ENCODE measurements around the gene TRIM26.
"Not testable (repeated sequence)": the region's sequence is repeated elsewhere in the genome, so short reads cannot be mapped to it uniquely, and the experiment has no call there.

TRIM26 gene

GRCh38 chr6:30154061-30154460, 59.1 kb downstream of the TRIM26 start:
- DNase-seq (ENCODE audit: low read depth in 2 of 2): no peak

GRCh38 chr6:30152910-30153610, 60.1 kb downstream of the TRIM26 start:
- no peak for DNase-seq (ENCODE audit: low read depth in 2 of 2)

GRCh38 chr6:30152016-30152673, 61.1 kb downstream of the TRIM26 start:
- no peak for DNase-seq (ENCODE audit: low read depth in 2 of 2)

GRCh38 chr6:30151580-30151979, 61.6 kb downstream of the TRIM26 start:
- no peak for DNase-seq (ENCODE audit: low read depth in 2 of 2)

GRCh38 chr6:30150671-30151395, 62.4 kb downstream of the TRIM26 start:
- DNase-seq (ENCODE audit: low read depth in 2 of 2): no peak

- no peak for DNase-seq (ENCODE audit: low read depth in 2 of 2)
Observed at GRCh38 chr6:30149858-30150550, 63.2 kb downstream of the TRIM26 start.

GRCh38 chr6:30149234-30149633, 64.0 kb downstream of the TRIM26 start:
- no peak for DNase-seq (ENCODE audit: low read depth in 2 of 2)

- no peak for DNase-seq (ENCODE audit: low read depth in 2 of 2)
Observed at GRCh38 chr6:30147096-30147495, 66.1 kb downstream of the TRIM26 start.

- no peak for DNase-seq (ENCODE audit: low read depth in 2 of 2)
Observed at GRCh38 chr6:30145818-30146217, 67.4 kb downstream of the TRIM26 start.

GRCh38 chr6:30144811-30145210, 68.4 kb downstream of the TRIM26 start:
- no peak for DNase-seq (ENCODE audit: low read depth in 2 of 2)

GRCh38 chr6:30143780-30144179, 69.4 kb downstream of the TRIM26 start:
- no peak for DNase-seq (ENCODE audit: low read depth in 2 of 2)

- DNase-seq (ENCODE audit: low read depth in 2 of 2): no peak
Observed at GRCh38 chr6:30142665-30143064, 70.5 kb downstream of the TRIM26 start.

GRCh38 chr6:30140240-30140639, 73.0 kb downstream of the TRIM26 start:
- not testable (repeated sequence) for DNase-seq (ENCODE audit: low read depth in 2 of 2)

GRCh38 chr6:30136570-30137286, 76.5 kb downstream of the TRIM26 start:
- no peak for DNase-seq (ENCODE audit: low read depth in 2 of 2)

- DNase-seq (ENCODE audit: low read depth in 2 of 2): no peak
Observed at GRCh38 chr6:30135757-30136156, 77.4 kb downstream of the TRIM26 start, which contains the start of gene TRIM40. TSS of gene TRIM40 (plus strand) at chr6:30136140. CDS start at chr6:30137037, 897 bp downstream.

- DNase-seq (ENCODE audit: low read depth in 2 of 2): no peak
Observed at GRCh38 chr6:30135147-30135546, 78.1 kb downstream of the TRIM26 start.

Measured in stimulated activated CD8-positive, alpha-beta memory T cell treated with anti-CD3 and anti-CD28 coated beads, Interleukin-15, amount 100 ng/mL, for 48 hours (primary cell).